GM18867 (cell line): ENCODE measurements around the gene MACROD2.
"Not testable (repeated sequence)": the region's sequence is repeated elsewhere in the genome, so short reads cannot be mapped to it uniquely, and the experiment has no call there.

ENCODE experiments used
- ATAC-seq: cut with Tn5 transposase; IDR thresholded peaks from one replicate; pipeline ENCODE4 v1.9.1; 2021; ENCODE audit warnings: mild to moderate bottlenecking, moderate library complexity; ENCODE audit not compliant: unreplicated experiment

MACROD2 gene

DNA sequence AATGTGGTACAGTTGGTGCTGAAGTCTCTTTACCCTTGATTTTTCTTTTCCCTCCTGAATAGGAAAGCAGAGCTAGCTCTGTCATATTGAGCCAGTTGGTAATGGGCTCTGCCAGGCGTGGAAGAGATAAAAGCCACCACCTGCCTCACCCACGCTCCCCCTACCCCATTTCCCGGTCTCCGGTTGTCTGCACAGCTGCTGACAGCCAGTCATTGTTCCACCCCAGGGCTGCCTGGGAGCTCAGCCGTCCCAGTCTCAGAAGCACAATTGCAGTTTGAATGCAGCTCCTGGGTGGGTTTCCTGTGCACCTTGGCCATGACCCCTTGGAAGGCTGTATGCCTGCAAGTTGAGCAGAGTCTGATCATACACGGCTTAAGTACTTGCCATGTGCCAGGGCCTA is 1017.2 kb downstream of the MACROD2 start:
- ATAC-seq = no peak

GRCh38 chr20:15016875-15017274 is 1021.6 kb downstream of the MACROD2 start:
- not testable (repeated sequence) for ATAC-seq

DNA sequence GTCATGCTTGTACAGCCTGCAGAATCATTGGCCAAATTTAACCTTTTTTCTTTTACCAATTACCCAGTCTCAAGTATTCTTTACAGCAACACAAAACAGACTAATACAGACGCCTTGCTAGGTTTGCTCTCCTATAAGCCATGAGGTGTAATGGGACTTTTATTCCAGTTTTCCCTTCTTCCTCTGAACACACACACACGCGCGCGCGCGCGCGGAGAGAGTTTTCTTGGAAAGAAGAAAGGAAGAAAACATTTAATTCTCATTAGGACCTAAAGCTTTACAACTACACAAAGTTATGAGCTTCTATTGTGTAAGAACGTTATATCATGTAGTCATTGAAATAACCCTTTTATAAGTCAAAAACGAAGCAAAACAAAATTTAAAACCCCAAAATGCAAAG is 1023.6 kb downstream of the MACROD2 start:
- no peak for ATAC-seq

DNA sequence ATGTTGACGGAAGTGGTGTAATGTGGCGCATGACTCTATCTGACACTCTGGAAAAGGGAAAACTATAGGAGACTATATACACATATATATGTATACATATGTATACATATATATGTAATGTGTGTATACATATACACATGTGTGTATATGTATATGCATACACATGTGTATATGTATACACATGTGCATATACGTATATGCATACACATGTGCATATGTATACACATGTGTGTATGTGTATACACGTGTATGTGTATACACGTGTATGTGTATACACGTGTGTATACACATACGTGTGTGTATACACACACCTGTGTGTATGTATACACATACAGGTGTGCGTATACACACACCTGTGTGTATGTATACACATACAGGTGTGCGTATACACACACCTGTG is 1025.5 kb downstream of the MACROD2 start:
- ATAC-seq = no peak

DNA sequence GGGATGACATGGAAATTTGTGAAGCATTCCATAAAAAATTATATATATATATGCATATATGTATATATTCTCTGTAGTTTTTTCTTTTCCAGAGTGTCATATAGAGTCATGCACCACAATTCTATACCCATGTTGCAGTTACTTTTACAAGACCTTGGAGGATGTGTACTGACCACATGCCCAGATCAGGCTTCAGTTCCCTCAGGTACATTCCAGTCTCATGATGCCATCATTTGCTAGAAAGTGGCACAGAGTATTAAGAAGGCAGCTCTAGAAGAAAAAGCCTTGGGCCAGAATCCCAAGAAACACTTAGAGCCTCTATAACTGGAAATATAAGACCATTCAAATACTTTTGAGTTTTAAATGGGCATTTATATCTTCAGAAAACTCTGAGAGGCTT is 1027.6 kb downstream of the MACROD2 start:
- ATAC-seq = no peak

DNA sequence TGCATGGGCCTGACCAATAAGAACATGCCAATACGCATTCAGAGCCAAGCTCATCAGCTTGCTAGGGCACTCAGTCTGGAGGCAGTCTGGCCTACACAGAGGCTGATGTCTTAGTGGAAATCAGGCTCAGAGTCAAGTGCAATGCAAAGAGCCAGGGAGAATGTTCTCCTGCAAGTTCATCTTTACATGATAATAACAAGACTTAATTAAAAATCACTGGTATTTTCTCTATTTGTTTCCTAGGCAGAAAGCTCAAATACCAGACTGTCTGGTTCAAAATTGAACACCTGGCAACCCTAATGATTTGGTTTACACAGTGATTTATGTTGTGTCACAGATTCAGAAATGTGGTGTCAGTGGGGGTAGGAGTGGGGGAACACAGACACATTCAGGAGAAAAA is 1031.4 kb downstream of the MACROD2 start:
- no peak for ATAC-seq

GRCh38 chr20:15030826-15031225 is 1035.5 kb downstream of the MACROD2 start:
- ATAC-seq = no peak

DNA sequence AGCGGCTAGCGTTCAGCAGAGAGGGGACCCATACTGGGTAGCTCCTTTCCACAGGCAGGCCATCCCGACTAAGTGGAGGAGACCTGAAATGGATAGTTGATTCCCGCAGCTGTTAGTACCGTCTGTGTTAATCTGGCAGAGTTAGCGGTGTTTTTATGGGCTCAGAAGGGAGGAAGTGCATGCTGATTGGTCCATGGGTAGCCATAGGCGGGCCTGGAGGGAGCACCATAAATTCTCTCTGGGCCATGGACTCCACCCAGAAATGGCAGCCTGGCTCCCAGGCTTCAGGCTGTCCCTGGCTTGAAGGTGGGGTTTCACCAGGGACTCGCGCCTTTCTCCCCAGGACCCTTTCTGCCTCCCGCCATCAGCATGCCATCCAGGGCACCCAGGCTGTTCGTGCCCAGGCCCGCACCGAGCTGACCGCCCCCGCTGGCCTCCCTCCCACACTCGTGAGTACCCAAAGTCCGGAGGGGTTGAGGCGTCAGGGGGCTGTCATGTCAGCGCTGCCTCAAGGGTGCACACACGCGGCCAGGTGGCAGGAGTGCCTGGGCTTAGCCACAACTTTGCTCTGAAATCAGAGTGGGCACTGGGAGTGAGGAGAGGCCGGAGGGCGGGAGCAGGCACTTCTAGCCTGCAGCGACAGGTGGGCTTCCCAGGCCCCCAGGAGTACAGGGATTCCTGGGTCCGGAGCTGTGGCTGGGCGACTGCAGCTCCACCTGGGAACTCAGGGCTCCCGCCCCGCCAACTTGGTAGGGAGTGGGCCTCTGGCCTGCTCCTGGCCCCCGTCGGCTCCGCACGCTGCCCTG is 1036.4 kb downstream of the MACROD2 start:
- ATAC-seq = no peak

DNA sequence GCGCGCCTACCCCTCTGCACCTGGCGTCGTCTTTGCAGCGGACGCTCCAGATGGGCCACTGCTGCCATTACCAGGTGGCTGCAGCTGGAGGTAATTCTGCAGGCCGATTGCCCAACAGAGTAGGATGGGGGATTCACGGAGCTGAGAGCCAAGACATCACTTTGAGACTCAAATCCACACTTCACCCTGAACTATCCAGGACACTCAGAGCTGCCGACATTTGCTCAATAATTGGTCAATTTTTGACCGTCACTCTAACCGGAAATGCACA is 1037.0 kb downstream of the MACROD2 start:
- ATAC-seq = no peak

DNA sequence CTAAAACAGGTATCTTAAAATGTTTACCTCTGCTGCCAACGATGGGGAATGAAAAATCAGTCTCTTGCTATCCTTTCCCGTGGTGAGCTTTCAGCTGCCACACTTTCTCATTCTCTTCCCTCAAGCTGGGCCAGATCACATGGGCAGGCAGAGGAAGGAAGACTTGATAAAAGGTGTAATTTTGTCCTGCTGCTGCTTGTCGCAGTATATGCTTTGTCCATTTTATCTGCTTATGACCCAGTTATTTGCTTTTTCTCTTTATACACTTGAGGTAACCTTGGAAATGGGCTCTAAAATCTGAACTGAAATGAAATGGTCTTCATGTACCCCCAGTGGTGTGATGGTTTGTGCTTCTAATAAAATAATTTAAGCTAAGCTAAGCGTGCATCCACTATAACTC is 1038.0 kb downstream of the MACROD2 start:
- ATAC-seq = no peak

DNA sequence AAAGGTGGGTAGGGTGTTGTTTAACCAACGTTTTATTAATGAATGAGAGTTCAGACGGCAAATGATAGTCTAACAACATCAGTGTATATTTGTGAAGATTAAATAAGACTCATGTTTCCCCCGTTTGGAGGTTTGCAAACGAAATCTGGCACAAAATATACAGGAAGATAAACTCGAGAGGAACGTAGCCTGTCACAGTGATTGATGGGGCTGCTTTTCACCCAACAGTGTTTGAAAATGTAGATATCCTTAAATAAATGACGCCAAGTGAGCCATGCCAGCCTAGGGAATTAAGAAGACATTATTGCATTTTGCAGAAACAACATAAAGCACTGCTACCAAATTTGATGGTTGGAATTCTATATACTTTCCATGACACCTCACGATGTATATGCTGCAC is 1038.6 kb downstream of the MACROD2 start:
- ATAC-seq = no peak

DNA sequence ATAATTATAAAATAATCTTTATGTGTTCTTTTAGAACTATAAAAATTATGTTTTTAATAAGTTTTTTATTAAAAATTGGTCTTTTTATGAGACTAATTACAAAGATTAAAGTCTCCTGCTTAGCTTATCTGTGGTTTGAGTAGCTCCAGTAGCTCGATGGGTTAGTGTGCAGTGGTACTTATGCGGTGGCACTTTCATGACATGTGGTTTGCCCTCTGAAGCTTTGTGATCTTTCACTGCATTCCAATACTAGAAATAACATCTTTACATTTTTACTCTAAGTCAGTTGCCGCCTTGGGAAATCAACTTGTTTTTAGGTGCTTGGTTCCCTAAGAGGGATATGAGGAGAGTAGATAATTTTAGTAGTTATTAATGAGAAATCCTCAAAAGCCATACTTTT is 1041.6 kb downstream of the MACROD2 start:
- no peak for ATAC-seq

- no peak for ATAC-seq
Measured at GRCh38 chr20:15039088-15039752, 1043.9 kb downstream of the MACROD2 start.

DNA sequence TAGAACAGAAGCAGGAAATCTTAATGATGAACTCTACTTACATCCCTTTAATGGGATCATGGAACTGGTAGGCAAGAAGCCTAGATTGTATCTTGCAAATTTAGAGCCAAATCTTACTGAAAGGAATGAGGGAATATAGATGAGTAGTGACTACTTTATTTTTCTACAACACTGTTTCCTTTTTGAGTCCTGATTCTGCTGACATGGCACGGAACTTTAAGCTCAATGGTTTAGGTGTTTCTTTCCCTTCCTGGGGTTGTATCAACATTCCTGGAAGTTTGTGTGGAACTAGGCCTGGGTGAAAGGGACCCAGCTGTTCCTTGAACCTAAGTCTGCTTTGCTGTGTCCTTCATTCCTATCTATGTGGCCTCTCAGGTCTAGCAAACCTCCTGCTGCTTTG is 1047.4 kb downstream of the MACROD2 start:
- no peak for ATAC-seq

GRCh38 chr20:15045246-15045645 is 1049.9 kb downstream of the MACROD2 start:
- ATAC-seq = no peak

- ATAC-seq = no peak
Measured at GRCh38 chr20:15047042-15047441, 1051.7 kb downstream of the MACROD2 start.

DNA sequence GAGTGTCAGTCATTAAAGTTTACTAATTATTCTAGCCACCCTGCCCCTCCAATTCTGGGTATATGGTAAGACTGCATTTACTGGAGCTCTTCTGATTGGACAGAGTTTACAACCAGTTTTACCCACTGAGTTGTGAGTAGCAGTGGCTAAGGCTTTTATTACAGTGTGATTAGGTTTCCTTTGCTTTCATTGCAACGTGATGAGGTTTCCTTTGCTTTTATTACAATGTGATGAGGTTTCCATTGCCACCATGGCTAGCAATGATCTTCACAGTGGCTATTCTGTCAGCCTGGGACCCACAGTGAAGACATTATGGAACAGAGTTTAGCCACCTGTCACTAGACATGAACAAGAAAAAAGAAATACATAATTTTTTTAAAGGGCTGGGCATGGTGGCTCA is 1052.3 kb downstream of the MACROD2 start:
- no peak for ATAC-seq

GRCh38 chr20:15056246-15056645 is 1060.9 kb downstream of the MACROD2 start:
- ATAC-seq = no peak

GRCh38 chr20:15058841-15059240 is 1063.5 kb downstream of the MACROD2 start:
- no peak for ATAC-seq

DNA sequence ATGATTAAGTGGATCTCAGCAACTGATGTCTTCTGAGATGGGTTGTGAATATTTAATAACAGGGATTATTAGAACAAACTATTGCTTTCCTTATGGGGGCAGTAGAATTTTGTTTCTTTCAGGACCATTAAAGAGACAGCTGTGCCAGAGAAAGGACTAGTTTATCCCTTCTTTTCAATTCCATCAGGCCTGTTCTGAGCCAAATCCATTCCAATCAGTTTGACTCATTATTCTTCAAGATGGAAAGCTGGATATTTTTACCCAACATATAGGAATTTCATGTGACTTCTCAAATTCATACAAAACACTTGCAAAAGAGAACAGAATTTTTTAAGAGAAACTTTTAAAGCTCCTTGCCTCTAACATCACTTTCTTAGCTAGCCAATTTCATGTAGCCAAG is 1064.1 kb downstream of the MACROD2 start:
- no peak for ATAC-seq

DNA sequence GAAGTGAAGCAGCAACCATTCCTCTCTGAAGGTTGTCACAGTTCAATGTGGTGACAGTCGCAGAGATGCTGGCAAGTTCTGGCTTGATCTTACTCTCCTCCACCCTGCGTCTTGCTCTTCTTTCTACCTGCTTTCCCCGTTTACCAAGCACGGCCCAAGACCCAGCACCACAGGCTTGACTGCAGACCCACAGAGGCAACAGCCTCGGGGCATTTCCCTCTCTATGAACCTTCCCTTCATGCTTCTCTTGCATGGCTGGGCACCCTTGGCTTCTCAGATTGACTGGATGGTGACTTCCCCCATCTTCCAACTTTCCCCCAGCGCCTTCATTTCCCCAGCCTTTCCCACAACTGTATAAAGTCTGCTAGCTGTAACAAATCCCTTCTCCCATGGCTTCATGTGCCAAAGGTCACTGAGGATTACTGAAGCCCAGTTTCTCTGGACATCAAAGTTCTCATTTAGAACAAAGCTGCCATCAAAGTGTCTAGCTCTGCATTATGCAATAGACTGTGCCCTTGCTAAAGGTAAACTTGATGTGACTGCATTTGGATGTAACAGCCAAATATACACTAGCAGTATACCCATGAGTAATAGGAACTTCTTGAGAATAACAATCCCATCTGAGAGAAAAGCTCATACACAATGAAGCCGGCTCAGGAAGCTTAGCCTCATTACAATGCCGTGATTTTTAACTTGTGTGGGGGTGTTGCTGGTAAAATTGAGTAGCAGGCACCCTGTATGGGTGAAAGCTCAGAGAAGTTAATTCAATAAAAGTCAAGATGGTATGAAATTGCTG is 1065.1 kb downstream of the MACROD2 start:
- ATAC-seq = no peak

DNA sequence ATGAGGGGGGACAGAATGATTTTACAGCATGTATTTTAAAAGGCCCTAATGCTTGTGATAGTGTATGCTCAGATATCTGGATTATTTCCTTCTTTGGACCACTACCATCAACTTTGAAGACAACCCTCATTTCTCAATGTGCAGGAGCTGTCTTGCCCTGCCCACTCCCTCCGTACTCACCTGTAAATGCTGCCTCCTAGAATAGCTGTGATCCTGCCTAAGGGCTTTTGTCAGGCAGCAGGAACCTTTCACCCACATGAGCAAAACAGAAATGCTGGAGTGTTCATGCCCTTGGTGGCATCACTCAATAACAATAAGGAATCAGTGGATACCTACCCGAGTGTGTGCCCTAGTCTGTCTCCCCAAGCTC is 1065.7 kb downstream of the MACROD2 start:
- no peak for ATAC-seq
